PFSK-1 (cell line): ENCODE data around the gene CHD5.

Source experiments
- FOXP2 ChIP-seq: optimal IDR thresholded peaks from 2 replicates; pipeline ENCODE3; 2011; ENCODE audit warnings: borderline replicate concordance, control low read depth, inconsistent platforms; ENCODE audit not compliant: insufficient read depth; ENCODE audit errors: extremely low read length, extremely low read depth
- POLR2AphosphoS5 ChIP-seq: IDR thresholded peaks from 2 replicates; pipeline ENCODE4 v1.6.1; 2012; ENCODE audit warnings: low read depth, mild to moderate bottlenecking, control low read depth, low read length, moderate library complexity
- SIN3A ChIP-seq: IDR thresholded peaks from 2 replicates; pipeline ENCODE4 v1.6.1; 2012; ENCODE audit warnings: mild to moderate bottlenecking, low read length, moderate library complexity, borderline replicate concordance; ENCODE audit not compliant: insufficient read depth
- TAF1 ChIP-seq: IDR thresholded peaks from 2 replicates; pipeline ENCODE4 v1.6.1; 2012; ENCODE audit warnings: low read length, control low read depth, borderline replicate concordance; ENCODE audit not compliant: insufficient read depth
- TF ChIP-seq, protein P1 (sequence below), 2 experiments: IDR thresholded peaks; 2 replicates each; pipeline versions ENCODE4 v1.6.1 to v1.8.0; 2011 to 2012; ENCODE audit warnings: low read depth in 2 of 2, low read length in 2 of 2, control low read depth in 1 of 2, inconsistent platforms in 1 of 2, mild to moderate bottlenecking in 1 of 2, moderate library complexity in 1 of 2; ENCODE audit not compliant: insufficient read depth in 1 of 2

The CHD5 gene

DNA sequence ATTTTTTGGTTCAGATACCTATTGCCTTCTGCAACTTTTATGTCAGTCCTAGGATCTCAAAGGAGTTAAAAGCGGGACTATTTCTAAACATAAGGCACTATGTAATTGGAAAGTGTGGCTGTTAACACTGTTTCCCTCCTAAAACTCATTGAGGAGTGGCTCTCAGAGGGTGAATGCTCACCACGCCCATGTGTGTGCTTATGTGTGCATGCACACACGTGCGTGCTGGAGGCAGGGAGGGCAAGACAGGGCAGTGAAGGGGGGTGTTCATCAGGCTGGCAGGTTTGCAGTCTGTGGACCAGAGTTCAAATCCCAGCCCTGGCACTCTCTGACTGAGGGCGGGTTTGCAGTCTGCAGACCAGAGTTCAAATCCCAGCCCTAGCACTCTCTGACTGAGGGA, 112.0 kb downstream of the CHD5 start:
- TF ChIP-seq POLR2AphosphoS5 (no peak), TAF1 (no peak), SIN3A (no peak), FOXP2 (no peak)
- TF ChIP-seq, protein P1, sequence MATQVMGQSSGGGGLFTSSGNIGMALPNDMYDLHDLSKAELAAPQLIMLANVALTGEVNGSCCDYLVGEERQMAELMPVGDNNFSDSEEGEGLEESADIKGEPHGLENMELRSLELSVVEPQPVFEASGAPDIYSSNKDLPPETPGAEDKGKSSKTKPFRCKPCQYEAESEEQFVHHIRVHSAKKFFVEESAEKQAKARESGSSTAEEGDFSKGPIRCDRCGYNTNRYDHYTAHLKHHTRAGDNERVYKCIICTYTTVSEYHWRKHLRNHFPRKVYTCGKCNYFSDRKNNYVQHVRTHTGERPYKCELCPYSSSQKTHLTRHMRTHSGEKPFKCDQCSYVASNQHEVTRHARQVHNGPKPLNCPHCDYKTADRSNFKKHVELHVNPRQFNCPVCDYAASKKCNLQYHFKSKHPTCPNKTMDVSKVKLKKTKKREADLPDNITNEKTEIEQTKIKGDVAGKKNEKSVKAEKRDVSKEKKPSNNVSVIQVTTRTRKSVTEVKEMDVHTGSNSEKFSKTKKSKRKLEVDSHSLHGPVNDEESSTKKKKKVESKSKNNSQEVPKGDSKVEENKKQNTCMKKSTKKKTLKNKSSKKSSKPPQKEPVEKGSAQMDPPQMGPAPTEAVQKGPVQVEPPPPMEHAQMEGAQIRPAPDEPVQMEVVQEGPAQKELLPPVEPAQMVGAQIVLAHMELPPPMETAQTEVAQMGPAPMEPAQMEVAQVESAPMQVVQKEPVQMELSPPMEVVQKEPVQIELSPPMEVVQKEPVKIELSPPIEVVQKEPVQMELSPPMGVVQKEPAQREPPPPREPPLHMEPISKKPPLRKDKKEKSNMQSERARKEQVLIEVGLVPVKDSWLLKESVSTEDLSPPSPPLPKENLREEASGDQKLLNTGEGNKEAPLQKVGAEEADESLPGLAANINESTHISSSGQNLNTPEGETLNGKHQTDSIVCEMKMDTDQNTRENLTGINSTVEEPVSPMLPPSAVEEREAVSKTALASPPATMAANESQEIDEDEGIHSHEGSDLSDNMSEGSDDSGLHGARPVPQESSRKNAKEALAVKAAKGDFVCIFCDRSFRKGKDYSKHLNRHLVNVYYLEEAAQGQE (IDR thresholded peaks at IDR 0.05; ENCODE audit: insufficient read depth in 1 of 2, low read depth in 2 of 2, low read length in 2 of 2) = no peak

DNA sequence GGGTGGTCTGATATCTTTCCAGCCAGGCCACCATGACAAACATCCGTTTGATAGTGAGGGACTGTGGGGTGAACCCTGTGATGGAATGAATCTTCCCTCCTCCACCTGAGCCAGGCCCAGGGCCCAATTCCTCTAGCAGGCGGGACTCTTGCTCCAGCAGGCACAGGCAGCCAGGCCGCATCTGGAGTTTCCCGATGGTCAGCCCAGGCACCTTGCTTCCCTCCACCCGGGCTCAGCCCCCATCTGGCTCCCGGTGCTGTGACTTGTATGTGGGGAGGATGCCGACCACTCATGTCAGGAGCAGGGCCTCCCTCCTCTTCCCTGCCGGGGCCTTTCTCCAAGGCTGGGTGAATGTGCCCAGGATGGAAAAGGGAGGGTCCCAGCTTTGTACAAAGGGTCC, 113.4 kb downstream of the CHD5 start:
- TF ChIP-seq TAF1 = no peak
- TF ChIP-seq FOXP2 = no peak
- no peak for TF ChIP-seq POLR2AphosphoS5
- TF ChIP-seq, protein P1 (IDR thresholded peaks at IDR 0.05; ENCODE audit: insufficient read depth in 1 of 2, low read depth in 2 of 2, low read length in 2 of 2) = no peak
- TF ChIP-seq SIN3A = no peak

DNA sequence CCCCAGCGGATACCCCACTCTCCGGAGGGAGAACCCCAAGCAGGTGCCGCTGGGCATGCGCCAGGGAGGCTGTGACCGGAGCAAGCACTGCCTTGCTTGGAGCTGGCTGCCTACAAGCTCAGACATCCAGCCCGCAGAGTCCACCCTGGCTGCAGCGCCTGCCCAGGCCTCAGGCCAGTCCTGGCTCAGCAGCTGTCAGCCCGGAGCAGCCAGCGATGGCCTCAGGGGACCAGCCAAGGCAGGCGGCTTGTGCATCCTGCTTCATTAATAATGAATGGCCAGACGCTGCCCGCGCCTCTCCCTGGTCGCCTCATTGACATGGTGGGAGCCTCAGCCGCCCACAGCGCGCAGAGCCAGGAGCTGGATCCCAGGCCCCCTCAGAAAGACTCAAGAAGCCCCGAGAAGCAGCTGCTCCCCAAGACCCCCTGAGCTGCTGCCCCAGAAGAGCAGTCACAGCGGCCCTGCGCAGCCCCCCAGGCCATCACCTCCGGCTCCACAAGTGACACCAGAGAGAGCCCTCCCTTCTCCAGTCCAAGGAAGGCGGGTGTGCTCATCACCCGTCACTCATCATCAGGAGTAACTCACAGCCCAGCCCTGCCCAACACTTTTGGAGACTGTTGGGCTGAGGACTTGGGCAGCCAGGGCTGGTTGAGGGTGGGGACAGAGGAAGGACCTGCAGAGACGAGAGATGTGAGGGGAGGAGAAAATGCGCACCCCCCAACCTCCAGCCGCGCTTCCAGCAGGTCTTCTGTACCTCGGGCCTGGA, 114.8 kb downstream of the CHD5 start:
- TF ChIP-seq FOXP2 (no peak), POLR2AphosphoS5 (no peak), SIN3A (no peak), TAF1 (no peak)
- TF ChIP-seq, protein P1 (IDR thresholded peaks at IDR 0.05; ENCODE audit: insufficient read depth in 1 of 2, low read depth in 2 of 2, low read length in 2 of 2) = no peak

- TF ChIP-seq FOXP2 (no peak), TAF1 (no peak), POLR2AphosphoS5 (no peak), SIN3A (no peak)
- TF ChIP-seq, protein P1 (IDR thresholded peaks at IDR 0.05; ENCODE audit: insufficient read depth in 1 of 2, low read depth in 2 of 2, low read length in 2 of 2) = no peak
Observed at GRCh38 chr1:6062670-6063069, 117.5 kb downstream of the CHD5 start.

GRCh38 chr1:6059866-6060265, 120.3 kb downstream of the CHD5 start:
- no peak for TF ChIP-seq FOXP2
- no peak for TF ChIP-seq SIN3A
- TF ChIP-seq, protein P1 (IDR thresholded peaks at IDR 0.05; ENCODE audit: insufficient read depth in 1 of 2, low read depth in 2 of 2, low read length in 2 of 2) = no peak
- TF ChIP-seq TAF1 = no peak
- TF ChIP-seq POLR2AphosphoS5 = no peak
